H1 (cell line): ENCODE data around the gene HS6ST3.

Source experiments
- BCL11A ChIP-seq, 2 experiments: IDR thresholded peaks; one replicate each; pipeline ENCODE4 v1.6.1; 2011; ENCODE audit warnings: low read depth in 2 of 2, low read length in 2 of 2, mild to moderate bottlenecking in 2 of 2
- CEBPB ChIP-seq: IDR thresholded peaks from 2 replicates; pipeline ENCODE4 v1.6.1; 2012; ENCODE audit warnings: low read depth, low read length
- CHD1 ChIP-seq: IDR thresholded peaks from 2 replicates; pipeline ENCODE4 v1.6.1; 2012; ENCODE audit warnings: low read depth, low read length, improper control_type of control experiment
- CTCF ChIP-seq, 3 experiments: IDR thresholded peaks; 1 replicate in 2 of 3; 2 replicates in 1 of 3; pipeline versions ENCODE4 v1.5.1 to v1.6.1; 2011; ENCODE audit warnings: low read length in 3 of 3, mild to moderate bottlenecking in 3 of 3, inconsistent platforms in 2 of 3, low read depth in 1 of 3, moderate library complexity in 1 of 3; ENCODE audit not compliant: insufficient read depth in 1 of 3; ENCODE audit errors: control extremely low read depth in 1 of 3
- EP300 ChIP-seq, 2 experiments: IDR thresholded peaks; 1 replicate in 1 of 2; 2 replicates in 1 of 2; pipeline ENCODE4 v1.6.1; 2011 to 2012; ENCODE audit warnings: low read depth in 2 of 2, low read length in 2 of 2, mild to moderate bottlenecking in 2 of 2, borderline replicate concordance in 1 of 2, inconsistent platforms in 1 of 2, moderate library complexity in 1 of 2
- GABPA ChIP-seq: IDR thresholded peaks from 2 replicates; pipeline ENCODE4 v1.6.1; 2011; ENCODE audit warnings: mild to moderate bottlenecking, low read length, moderate library complexity, borderline replicate concordance; ENCODE audit not compliant: insufficient read depth
- GTF2F1 ChIP-seq: IDR thresholded peaks from 2 replicates; pipeline ENCODE4 v1.6.1; 2012; ENCODE audit warnings: low read depth, low read length, improper control_type of control experiment, borderline replicate concordance
- KDM5A ChIP-seq: fragments of 200-600 bp; IDR thresholded peaks from 2 replicates; pipeline ENCODE4 v1.7.1; 2012; ENCODE audit warnings: mild to moderate bottlenecking, low read length, inconsistent platforms, mixed read lengths
- POLR2A ChIP-seq, 2 experiments: IDR thresholded peaks; 1 replicate in 1 of 2; 2 replicates in 1 of 2; pipeline ENCODE4 v1.6.1; 2011; ENCODE audit warnings: low read depth in 2 of 2, low read length in 2 of 2, mild to moderate bottlenecking in 2 of 2; ENCODE audit errors: control extremely low read depth in 1 of 2
- POLR2AphosphoS5 ChIP-seq: IDR thresholded peaks from 2 replicates; pipeline ENCODE4 v1.6.1; 2011; ENCODE audit warnings: low read depth, low read length
- RFX5 ChIP-seq: IDR thresholded peaks from 2 replicates; pipeline ENCODE4 v1.6.1; 2011; ENCODE audit warnings: low read depth, low read length, improper control_type of control experiment, borderline replicate concordance
- SIN3A ChIP-seq, 2 experiments: IDR thresholded peaks in 1 of 2; conservative IDR thresholded peaks in 1 of 2; 2 replicates each; pipeline ENCODE4 v1.6.1; 2011 to 2012; ENCODE audit warnings: low read length in 2 of 2, improper control_type of control experiment in 1 of 2, low read depth in 1 of 2, mild to moderate bottlenecking in 1 of 2
- SP1 ChIP-seq: IDR thresholded peaks from 2 replicates; pipeline ENCODE4 v1.6.1; 2011; ENCODE audit warnings: low read depth, low read length
- SP2 ChIP-seq: IDR thresholded peaks from 2 replicates; pipeline ENCODE4 v1.6.1; 2012; ENCODE audit warnings: mild to moderate bottlenecking, low read length, inconsistent platforms

GRCh38 chr13:96779691-96780090, 689.8 kb downstream of the HS6ST3 start:
- TF ChIP-seq CEBPB = no peak
- no peak for TF ChIP-seq SIN3A (conservative IDR thresholded peaks at IDR 0.05 in 1 of 2, IDR thresholded peaks at IDR 0.05 in 1 of 2; ENCODE audit: low read depth in 1 of 2, low read length in 2 of 2)
- TF ChIP-seq CTCF (IDR thresholded peaks at IDR 0.05; ENCODE audit: control extremely low read depth in 1 of 3, insufficient read depth in 1 of 3, low read depth in 1 of 3, low read length in 3 of 3) = no peak
- no peak for TF ChIP-seq SP2
- TF ChIP-seq POLR2AphosphoS5 = no peak
- no peak for TF ChIP-seq EP300 (IDR thresholded peaks at IDR 0.05; ENCODE audit: borderline replicate concordance in 1 of 2, low read depth in 2 of 2, low read length in 2 of 2)
- no peak for TF ChIP-seq GTF2F1
- TF ChIP-seq CHD1 = no peak
- no peak for TF ChIP-seq GABPA
- TF ChIP-seq SP1 = no peak
- no peak for TF ChIP-seq RFX5
- no peak for TF ChIP-seq KDM5A
- no peak for TF ChIP-seq POLR2A (IDR thresholded peaks at IDR 0.05; ENCODE audit: control extremely low read depth in 1 of 2, low read depth in 2 of 2, low read length in 2 of 2)
- TF ChIP-seq BCL11A (IDR thresholded peaks at IDR 0.05; ENCODE audit: low read depth in 2 of 2, low read length in 2 of 2) = no peak
